MM.1S (cell line): Measurements from ENCODE around the gene LIPN.
A peak's percentile ranks its signal among the peaks of the same experiment; 100 is the strongest.

Experiments used
- DNase-seq: peaks from one replicate; pipeline ENCODE4 v3.0.0-alpha.2; 2015
- H2AFZ ChIP-seq: fragments of 300-600 bp; sonication (generic); 2 replicates; pipeline ENCODE4 v1.6.0; 2016; ENCODE audit warnings: antibody characterized with exemption, low read length
- H3F3A ChIP-seq: fragments of 300-600 bp; sonication (generic); 2 replicates; pipeline ENCODE4 v1.6.1; 2016; ENCODE audit warnings: mild to moderate bottlenecking, antibody characterized with exemption, low read length, moderate library complexity, mixed read lengths; ENCODE audit not compliant: insufficient read depth
- H3K27ac ChIP-seq: fragments of 300-600 bp; sonication (generic); 2 replicates; pipeline ENCODE4 v1.5.1; 2016; ENCODE audit warnings: mild to moderate bottlenecking, low read length
- H3K27me3 ChIP-seq: fragments of 300-600 bp; sonication (generic); replicated peaks from 2 replicates; pipeline ENCODE4 v1.6.0; 2016; ENCODE audit warnings: low read length; ENCODE audit not compliant: insufficient read depth
- H3K36me3 ChIP-seq: fragments of 300-600 bp; sonication (generic); replicated peaks from 2 replicates; pipeline ENCODE4 v1.6.1; 2016; ENCODE audit warnings: mild to moderate bottlenecking, low read length, mixed read lengths; ENCODE audit not compliant: insufficient read depth
- H3K4me1 ChIP-seq: fragments of 300-600 bp; sonication (generic); 2 replicates; pipeline ENCODE4 v1.6.1; 2016; ENCODE audit warnings: low read length, mixed read lengths
- H3K4me2 ChIP-seq: fragments of 300-600 bp; sonication (generic); 2 replicates; pipeline ENCODE4 v1.6.0; 2016; ENCODE audit warnings: low read depth, low read length
- H3K4me3 ChIP-seq: fragments of 300-600 bp; sonication (generic); 2 replicates; pipeline ENCODE4 v1.5.1; 2016; ENCODE audit warnings: low read length, mixed read lengths
- H3K79me2 ChIP-seq: fragments of 300-600 bp; sonication (generic); 2 replicates; pipeline ENCODE4 v1.6.1; 2016; ENCODE audit warnings: mixed run types, low read length, mixed read lengths
- H3K9ac ChIP-seq: fragments of 300-600 bp; sonication (generic); 2 replicates; pipeline ENCODE4 v1.6.1; 2016; ENCODE audit warnings: low read length, mixed read lengths
- H3K9me2 ChIP-seq: fragments of 300-600 bp; sonication (generic); replicated peaks from 2 replicates; pipeline ENCODE4 v1.6.1; 2016; ENCODE audit warnings: mild to moderate bottlenecking, low read length, mixed read lengths; ENCODE audit not compliant: insufficient read depth
- H3K9me3 ChIP-seq: fragments of 300-600 bp; sonication (generic); replicated peaks from 2 replicates; pipeline ENCODE4 v1.6.1; 2016; ENCODE audit warnings: mild to moderate bottlenecking, low read length, mixed read lengths; ENCODE audit not compliant: insufficient read depth
- H4K20me1 ChIP-seq: fragments of 300-600 bp; sonication (generic); 2 replicates; pipeline ENCODE4 v1.6.1; 2016; ENCODE audit warnings: mild to moderate bottlenecking, low read length, moderate library complexity, mixed read lengths; ENCODE audit not compliant: insufficient read depth
- EZH2 ChIP-seq: fragments of 300-600 bp; sonication (generic); optimal IDR thresholded peaks from 2 replicates; pipeline ENCODE3; 2017; ENCODE audit warnings: low read depth, mild to moderate bottlenecking, antibody characterized with exemption, low read length, mixed read lengths
- EZH2phosphoT487 ChIP-seq: fragments of 300-600 bp; sonication (generic); IDR thresholded peaks from 2 replicates; pipeline ENCODE4 v1.6.1; 2018; ENCODE audit warnings: antibody characterized with exemption, low read length
- TF ChIP-seq, protein P1 (sequence below): fragments of 300-600 bp; sonication (generic); IDR thresholded peaks from 2 replicates; pipeline ENCODE4 v1.5.1; 2016; ENCODE audit warnings: antibody characterized with exemption, low read length, mixed read lengths

LIPN gene

GRCh38 chr10:88792661-88793060, 32.8 kb downstream of the LIPN start:
- H3K4me1 ChIP-seq: peaks cover 6% of the 10 kb centered on the region; the same call in 1 of the 2 replicates
- no peak overlapping the region for H3K27ac ChIP-seq
- DNase-seq: no peak

GRCh38 chr10:88793712-88794299, 34.0 kb downstream of the LIPN start:
- Histone ChIP-seq H2AFZ (no peak overlapping the region), H3K4me2 (no peak overlapping the region), H3K27me3 (no peaks in the 10 kb centered on the region), H3K9me2 (no peaks in the 10 kb centered on the region), H3K27ac (no peak overlapping the region), H4K20me1 (no peaks in the 10 kb centered on the region), H3K79me2 (no peaks in the 10 kb centered on the region), H3K9ac (no peak overlapping the region), H3F3A (no peaks in the 10 kb centered on the region), H3K4me1 (peaks cover 6% of the 10 kb centered on the region; the same call in 1 of the 2 replicates), H3K4me3 (no peak overlapping the region), H3K9me3 (no peaks in the 10 kb centered on the region), H3K36me3 (no peaks in the 10 kb centered on the region)
- peak; percentile 39 for DNase-seq
- TF ChIP-seq, protein P1, sequence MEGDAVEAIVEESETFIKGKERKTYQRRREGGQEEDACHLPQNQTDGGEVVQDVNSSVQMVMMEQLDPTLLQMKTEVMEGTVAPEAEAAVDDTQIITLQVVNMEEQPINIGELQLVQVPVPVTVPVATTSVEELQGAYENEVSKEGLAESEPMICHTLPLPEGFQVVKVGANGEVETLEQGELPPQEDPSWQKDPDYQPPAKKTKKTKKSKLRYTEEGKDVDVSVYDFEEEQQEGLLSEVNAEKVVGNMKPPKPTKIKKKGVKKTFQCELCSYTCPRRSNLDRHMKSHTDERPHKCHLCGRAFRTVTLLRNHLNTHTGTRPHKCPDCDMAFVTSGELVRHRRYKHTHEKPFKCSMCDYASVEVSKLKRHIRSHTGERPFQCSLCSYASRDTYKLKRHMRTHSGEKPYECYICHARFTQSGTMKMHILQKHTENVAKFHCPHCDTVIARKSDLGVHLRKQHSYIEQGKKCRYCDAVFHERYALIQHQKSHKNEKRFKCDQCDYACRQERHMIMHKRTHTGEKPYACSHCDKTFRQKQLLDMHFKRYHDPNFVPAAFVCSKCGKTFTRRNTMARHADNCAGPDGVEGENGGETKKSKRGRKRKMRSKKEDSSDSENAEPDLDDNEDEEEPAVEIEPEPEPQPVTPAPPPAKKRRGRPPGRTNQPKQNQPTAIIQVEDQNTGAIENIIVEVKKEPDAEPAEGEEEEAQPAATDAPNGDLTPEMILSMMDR: no peak
- TF ChIP-seq EZH2 (no peak), EZH2phosphoT487 (no peak)

More at GRCh38 chr10:88792661-88793060, 32.8 kb downstream of the LIPN start:
- H3K4me2 ChIP-seq: no peak overlapping the region
- H3K9ac ChIP-seq: no peak overlapping the region
- no peaks in the 10 kb centered on the region for H3K27me3 ChIP-seq
- H4K20me1 ChIP-seq: no peaks in the 10 kb centered on the region
- no peak overlapping the region for H2AFZ ChIP-seq
- no peak for TF ChIP-seq EZH2phosphoT487
- no peaks in the 10 kb centered on the region for H3K36me3 ChIP-seq
- H3F3A ChIP-seq: no peaks in the 10 kb centered on the region
- no peaks in the 10 kb centered on the region for H3K9me2 ChIP-seq
- no peaks in the 10 kb centered on the region for H3K9me3 ChIP-seq
- H3K79me2 ChIP-seq: no peaks in the 10 kb centered on the region
- no peak overlapping the region for H3K4me3 ChIP-seq

DNA sequence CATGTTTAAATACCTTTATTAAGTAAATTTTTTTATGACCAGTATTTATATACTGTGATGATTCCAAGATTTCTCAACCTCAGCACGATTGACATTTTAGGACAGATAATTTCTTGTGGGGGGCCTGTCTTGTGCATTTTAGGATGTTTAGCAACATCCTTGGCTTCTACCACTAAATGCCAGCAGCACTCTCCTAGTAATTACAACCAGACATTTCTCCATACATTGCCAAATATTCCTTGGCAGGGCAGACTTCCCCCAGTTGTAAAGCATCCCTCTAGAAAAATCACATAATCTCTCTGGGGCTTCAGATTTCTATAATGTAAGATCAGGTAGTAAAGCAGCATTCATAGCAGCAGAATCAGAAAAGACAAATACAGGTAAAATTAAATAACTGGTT, 34.9 kb downstream of the LIPN start:
- H3K4me1 ChIP-seq: peaks cover 6% of the 10 kb centered on the region; the same call in 1 of the 2 replicates
- H3K9me3 ChIP-seq: no peaks in the 10 kb centered on the region
- H3F3A ChIP-seq: no peaks in the 10 kb centered on the region
- H3K4me3 ChIP-seq: no peak overlapping the region
- H3K79me2 ChIP-seq: no peaks in the 10 kb centered on the region
- no peaks in the 10 kb centered on the region for H3K27me3 ChIP-seq
- no peak overlapping the region for H3K9ac ChIP-seq
- H2AFZ ChIP-seq: no peak overlapping the region
- no peaks in the 10 kb centered on the region for H3K9me2 ChIP-seq
- TF ChIP-seq, protein P1: no peak
- TF ChIP-seq EZH2 (no peak), EZH2phosphoT487 (no peak)
- H3K27ac ChIP-seq: no peak overlapping the region
- no peaks in the 10 kb centered on the region for H3K36me3 ChIP-seq
- no peaks in the 10 kb centered on the region for H4K20me1 ChIP-seq
- no peak overlapping the region for H3K4me2 ChIP-seq
- no peak for DNase-seq
